GM18520 (cell line): ENCODE data around the gene GABRR2.
"Not testable (repeated sequence)": the region's sequence is repeated elsewhere in the genome, so short reads cannot be mapped to it uniquely, and the experiment has no call there.

ENCODE experiments used
- ATAC-seq: cut with Tn5 transposase; IDR thresholded peaks from one replicate; pipeline ENCODE4 v1.9.1; 2021; ENCODE audit not compliant: unreplicated experiment

GABRR2 gene

GRCh38 chr6:89260832-89261231 is 54.3 kb downstream of the GABRR2 start:
- no peak for ATAC-seq

- no peak for ATAC-seq
Observed at GRCh38 chr6:89260310-89260709, 54.8 kb downstream of the GABRR2 start.

GRCh38 chr6:89258912-89259311 is 56.2 kb downstream of the GABRR2 start:
- no peak for ATAC-seq

DNA sequence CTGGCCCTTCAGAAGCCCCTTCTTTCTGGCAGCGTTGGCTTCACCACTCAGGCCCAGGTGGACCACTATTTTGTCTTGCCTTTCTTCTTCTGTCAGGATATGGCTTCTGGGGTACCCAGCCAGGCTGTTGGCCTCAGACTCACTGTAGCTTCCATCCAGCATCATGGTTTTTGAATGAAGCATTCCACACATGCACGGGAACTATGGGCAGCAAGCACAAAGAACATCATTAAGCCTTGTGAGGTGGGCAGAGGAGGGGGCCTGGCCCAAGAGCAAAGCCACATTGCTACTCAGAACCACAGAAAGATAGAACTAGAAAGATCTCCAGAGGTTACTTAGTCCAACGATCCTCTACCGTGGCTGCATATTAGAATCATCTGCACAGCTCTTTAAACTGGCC is 57.3 kb downstream of the GABRR2 start:
- ATAC-seq = no peak

DNA sequence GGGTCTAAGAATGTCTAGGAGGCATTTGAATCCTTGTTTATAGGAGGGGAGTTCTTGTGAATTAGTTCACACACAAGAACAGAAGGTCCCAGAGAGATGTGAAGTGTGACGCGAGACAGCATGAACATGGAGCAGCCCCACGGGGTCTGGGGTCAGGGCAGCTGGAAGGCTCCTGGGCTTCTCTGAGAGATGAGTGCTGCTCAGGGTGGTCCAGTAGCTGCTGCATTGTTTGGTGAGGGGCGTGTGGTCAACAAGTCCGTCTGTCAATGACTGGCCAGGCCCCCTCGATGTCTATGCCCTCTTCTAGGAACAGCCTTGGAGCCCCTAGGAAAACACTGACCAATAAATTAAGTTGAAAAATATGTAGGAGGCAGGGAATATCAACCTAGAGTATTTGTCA is 57.8 kb downstream of the GABRR2 start:
- no peak for ATAC-seq

DNA sequence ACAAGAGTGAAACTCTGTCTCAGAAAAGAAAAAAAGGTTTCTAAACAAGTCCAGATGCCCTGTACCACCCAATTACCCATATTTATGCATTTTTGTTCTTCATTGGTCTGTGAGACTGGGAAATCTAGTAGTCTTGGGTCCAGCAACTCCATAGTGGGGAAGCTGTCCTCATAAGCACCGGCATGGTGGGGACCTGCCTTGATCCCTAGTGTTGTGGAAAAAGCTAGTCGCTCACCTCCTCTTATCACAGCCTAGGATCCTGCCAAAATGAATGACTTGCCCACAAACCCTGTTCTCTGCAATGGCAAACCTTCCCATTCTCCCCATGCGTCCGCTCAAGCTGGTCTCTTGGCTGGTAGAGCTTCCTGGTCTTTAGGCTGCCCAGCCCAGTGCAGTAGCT is 59.7 kb downstream of the GABRR2 start:
- ATAC-seq = no peak

GRCh38 chr6:89254569-89254968 is 60.5 kb downstream of the GABRR2 start:
- no peak for ATAC-seq

DNA sequence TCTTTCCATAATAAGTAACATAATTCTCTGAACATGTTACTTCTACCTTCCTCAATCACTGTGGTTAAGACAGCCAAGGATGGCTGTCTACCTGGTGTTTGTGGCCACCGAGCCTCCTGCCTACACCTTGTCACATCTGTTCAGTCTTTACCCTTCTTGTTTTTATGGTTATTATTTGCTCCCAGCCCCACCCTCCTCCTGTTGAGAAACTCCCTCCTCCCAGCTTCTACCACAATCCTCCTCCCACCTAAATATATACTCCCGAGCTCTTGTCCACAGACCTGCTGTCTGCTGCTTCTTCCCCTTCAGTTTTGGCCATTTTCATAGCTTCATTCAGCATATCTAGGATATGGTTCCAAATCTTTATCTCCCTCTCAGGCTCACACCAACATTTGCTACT is 62.2 kb downstream of the GABRR2 start:
- no peak for ATAC-seq

GRCh38 chr6:89251976-89252375 is 63.1 kb downstream of the GABRR2 start:
- ATAC-seq = no peak

- ATAC-seq = no peak
Observed at GRCh38 chr6:89251170-89251569, 63.9 kb downstream of the GABRR2 start.

GRCh38 chr6:89250239-89250638 is 64.9 kb downstream of the GABRR2 start:
- no peak for ATAC-seq

DNA sequence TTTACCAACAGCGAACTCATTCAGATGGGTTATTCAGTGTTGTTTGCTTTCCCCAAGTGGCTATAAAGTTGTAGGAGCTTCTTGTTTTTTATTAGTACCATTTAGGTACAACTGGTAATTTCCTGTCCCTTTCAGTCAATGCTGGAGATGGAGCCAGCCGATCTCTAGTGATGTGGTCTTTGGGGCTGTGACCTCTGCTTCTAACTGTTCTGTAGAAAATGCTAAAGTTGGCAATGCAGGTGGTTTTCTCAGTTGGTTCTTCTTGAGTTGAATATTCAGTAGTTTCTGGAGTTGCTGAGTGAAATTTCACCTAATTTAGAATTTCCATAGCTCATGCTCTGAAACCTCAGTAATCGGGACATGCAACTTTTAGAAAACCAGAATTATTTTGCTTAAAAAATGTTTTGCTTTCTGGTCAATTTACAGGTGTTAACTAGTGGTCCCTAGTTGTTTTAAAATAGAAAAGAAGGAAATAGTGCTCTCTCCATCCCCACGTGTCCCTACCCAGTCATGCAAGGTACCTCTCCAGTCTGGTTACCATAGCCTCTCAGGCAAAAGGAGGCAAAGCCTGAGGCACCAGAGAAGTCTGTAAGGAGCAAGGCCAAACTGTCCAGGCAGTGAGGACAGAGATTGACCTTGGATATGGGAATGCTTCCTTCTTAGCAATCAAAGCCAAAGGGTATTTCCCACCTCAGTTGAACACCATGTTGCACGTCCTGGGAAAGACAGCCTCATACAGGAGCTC is 70.7 kb downstream of the GABRR2 start:
- ATAC-seq = no peak

- no peak for ATAC-seq
Observed at GRCh38 chr6:89243331-89243629, 71.8 kb downstream of the GABRR2 start.

DNA sequence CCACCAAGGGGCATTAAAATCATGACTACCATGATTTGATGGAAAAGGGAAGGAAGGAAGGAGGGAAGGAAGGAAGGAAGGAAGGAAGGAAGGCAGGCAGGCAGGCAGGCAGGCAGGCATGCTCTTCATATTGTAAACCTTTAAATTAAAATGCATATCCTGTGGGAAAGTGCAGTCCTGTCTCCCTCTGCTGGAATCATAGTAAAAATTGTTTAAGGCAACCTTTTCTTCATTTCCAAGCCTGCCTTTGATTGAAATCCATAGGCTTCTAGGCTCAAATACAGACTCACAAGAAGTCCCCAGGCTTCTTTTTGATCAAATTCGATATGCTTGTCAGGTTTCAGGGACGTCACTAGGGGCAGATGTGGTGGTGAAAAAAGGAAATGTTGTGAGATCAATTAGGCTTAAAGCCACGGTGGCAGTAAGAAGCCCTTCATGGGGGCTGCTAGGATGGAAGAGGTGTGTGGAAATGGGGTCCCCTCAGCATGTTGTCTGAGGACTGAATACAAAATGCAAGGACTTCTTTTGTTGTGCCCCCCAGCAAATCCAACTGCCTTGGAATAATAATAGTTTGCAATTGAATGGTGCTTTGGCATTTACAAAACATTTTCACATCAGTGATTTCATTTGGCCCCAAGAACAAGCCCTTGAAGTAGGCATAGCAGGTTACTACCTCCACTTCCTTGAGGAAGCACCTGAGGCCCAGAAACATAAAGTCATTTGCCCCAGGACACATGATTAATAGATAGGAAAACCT is 72.3 kb downstream of the GABRR2 start:
- ATAC-seq = no peak

DNA sequence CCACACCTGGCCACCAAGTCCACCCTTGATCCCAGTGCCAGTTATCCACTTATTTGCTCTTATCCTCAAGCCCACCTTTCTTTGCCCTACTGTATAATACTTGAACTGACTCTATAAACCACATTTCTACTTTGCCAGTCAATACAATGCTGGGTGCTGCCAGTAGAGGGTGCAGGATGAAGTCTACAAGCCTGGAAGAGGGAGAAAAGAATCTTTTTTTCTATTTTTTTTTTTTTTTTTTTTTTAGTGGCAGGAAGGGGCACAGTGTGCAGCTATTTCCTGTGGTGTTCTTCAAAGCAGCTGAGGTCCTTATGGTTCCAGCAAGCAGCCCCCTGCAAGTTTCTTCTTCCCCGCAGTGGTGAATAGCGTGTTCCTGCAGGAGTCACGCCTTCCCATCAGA is 75.8 kb downstream of the GABRR2 start:
- no peak for ATAC-seq

- ATAC-seq = no peak
Observed at GRCh38 chr6:89237158-89237557, 77.9 kb downstream of the GABRR2 start.

- not testable (repeated sequence) for ATAC-seq
Observed at GRCh38 chr6:89233605-89234004, 81.5 kb downstream of the GABRR2 start.

DNA sequence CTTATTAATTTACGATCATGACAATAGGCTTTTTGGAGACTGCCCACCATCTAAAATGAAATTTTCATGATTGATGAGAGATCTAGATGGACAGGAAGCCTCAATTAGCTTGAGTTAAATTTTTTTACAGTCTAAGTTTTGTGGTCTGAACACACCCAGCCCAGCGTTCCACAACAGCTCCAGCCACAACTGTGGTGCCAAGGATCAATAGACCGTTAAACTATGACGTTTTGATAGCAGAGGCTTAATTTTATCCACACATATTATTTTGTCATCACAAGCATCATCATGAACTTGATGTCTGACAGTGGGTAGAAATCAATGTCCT is 92.4 kb downstream of the GABRR2 start:
- no peak for ATAC-seq

DNA sequence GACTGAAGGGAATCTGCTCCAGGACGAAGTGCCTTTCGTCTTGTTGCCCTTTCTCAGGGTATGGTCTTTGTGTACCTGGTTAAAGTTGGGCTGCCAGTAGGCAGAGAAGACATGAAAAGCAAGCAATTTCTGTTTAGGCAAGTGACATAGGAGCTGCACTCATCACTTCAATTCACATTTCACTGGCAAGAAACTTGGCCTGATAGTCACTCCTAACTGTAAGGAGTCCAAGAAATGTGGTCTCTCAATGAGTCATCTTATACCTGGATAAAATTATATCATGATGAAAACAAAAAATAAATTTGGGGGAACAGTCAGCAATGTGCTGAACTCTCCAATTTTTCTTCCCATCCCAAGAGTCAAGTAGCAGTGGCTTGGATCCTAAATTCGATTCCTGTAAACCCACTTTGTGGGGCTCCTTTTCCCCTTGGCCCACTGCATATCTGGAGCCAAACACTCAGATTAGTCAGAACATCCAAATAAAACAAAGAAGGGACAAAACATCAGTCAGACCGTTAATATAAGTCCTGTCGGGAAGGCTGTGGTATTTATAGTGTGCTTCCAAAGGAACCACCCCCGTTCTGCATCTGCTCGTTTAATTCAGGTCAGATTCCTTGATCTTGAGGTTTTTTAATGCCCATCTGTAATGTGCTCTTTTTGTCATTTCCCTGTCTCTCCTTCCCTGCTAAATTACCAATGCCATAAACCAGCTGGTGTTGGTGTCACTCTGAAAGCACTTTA is 93.0 kb downstream of the GABRR2 start:
- ATAC-seq = no peak

DNA sequence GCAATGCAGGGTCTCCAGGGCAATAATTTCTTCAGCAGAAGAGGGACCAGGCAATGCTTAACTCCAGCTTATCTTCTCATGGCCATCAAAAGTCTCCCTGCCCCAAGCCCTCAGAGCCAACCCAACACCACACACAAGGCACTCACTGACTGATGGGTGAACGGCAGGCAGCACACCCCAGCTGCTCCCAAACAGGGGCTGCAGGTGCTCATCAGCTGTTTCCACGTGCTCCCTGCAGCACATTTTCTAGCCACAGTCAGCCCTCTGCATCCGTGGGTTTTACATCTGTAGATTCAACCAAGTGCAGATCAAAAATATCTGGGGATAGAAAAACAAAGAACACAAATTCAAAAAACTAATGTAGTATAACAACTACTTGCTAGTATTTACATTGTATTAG is 94.0 kb downstream of the GABRR2 start:
- no peak for ATAC-seq

DNA sequence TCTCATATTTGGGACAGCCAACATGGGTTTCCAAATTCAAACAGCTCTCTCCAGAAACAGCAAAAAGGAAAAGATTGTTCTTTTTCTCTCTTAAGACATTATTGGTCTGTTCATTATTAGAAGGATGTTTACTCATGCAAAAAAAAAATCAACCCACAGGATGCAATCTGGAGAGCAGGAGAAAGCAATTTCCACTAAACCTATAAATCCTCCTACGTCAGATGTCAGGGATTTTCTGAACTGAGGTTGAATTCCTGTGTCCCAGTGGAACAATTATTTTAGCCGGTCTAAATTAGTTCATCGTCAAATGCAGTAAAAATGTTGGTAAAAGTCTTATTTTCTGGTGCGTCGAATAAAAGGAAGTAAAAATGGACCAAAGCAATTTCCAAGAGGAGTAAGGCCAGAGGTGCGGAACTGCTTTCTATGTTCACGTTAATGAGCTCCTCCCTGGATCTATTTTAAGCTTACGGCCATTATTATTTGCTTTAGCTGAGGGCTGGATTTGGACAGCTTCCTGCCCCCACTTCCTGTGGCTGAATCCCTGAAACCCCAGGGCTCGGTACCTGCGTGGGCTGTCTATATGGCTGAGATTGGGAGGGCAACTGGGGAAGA is 97.7 kb downstream of the GABRR2 start, which contains the start of gene GABRR1:
TSS of gene GABRR1 (minus strand) at position 60 of the 612 bp plus-strand sequence. CDS start at position 24, 36 bp downstream.
- no peak for ATAC-seq

DNA sequence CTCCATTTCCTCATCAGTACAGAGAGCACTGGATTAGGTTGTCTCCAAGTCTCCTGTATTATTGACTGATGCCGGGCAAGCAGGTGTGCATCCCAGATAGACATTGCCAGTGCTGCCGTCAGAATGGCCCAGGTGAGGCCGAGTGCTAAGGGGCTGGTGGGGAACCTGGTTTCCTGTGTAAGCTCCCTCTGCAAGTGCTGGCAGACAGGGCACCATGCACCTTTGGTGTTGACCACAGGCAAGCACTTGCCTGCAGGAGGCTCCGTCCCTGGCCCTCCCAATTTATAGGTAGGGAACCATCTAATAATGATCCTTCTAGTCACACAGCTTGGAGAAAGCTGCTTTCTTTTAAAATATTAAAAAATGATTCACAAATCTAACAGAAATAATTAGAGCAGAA is 98.7 kb downstream of the GABRR2 start:
- no peak for ATAC-seq
